HL-60 (cell line): ENCODE measurements around the gene PHLPP1.

Experiments used
- CTCF ChIP-seq: IDR thresholded peaks from one replicate; pipeline ENCODE4 v1.5.1; 2011; ENCODE audit warnings: low read length, control low read depth, inconsistent platforms; ENCODE audit not compliant: insufficient read depth
- POLR2AphosphoS5 ChIP-seq: IDR thresholded peaks from 2 replicates; pipeline ENCODE4 v1.6.1; 2012; ENCODE audit warnings: low read depth
- TF ChIP-seq, protein P1 (sequence below): IDR thresholded peaks from 2 replicates; pipeline ENCODE4 v1.6.1; 2012; ENCODE audit warnings: low read depth; ENCODE audit not compliant: insufficient replicate concordance

DNA sequence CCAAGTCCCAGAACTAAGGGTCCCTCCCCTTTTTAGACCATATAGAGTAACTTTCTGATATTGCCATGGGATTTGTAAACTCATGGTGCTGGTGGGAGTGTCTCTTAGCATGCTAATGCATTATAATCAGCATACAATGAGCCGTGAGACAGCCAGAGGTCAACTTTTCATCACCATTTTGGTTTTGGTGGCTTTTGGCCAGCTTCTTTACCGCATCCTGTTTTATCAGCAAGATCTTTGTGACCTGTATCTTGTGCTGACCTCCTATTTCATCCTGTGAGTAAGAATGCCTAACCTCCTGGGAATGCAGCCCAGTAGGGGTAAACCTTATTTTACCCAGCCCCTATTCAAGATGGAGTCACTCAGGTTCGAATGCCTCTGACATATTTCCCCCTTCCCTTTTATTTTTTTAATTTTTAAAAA is 148.2 kb downstream of the PHLPP1 start:
- TF ChIP-seq CTCF = no peak
- no peak for TF ChIP-seq POLR2AphosphoS5
- TF ChIP-seq, protein P1, sequence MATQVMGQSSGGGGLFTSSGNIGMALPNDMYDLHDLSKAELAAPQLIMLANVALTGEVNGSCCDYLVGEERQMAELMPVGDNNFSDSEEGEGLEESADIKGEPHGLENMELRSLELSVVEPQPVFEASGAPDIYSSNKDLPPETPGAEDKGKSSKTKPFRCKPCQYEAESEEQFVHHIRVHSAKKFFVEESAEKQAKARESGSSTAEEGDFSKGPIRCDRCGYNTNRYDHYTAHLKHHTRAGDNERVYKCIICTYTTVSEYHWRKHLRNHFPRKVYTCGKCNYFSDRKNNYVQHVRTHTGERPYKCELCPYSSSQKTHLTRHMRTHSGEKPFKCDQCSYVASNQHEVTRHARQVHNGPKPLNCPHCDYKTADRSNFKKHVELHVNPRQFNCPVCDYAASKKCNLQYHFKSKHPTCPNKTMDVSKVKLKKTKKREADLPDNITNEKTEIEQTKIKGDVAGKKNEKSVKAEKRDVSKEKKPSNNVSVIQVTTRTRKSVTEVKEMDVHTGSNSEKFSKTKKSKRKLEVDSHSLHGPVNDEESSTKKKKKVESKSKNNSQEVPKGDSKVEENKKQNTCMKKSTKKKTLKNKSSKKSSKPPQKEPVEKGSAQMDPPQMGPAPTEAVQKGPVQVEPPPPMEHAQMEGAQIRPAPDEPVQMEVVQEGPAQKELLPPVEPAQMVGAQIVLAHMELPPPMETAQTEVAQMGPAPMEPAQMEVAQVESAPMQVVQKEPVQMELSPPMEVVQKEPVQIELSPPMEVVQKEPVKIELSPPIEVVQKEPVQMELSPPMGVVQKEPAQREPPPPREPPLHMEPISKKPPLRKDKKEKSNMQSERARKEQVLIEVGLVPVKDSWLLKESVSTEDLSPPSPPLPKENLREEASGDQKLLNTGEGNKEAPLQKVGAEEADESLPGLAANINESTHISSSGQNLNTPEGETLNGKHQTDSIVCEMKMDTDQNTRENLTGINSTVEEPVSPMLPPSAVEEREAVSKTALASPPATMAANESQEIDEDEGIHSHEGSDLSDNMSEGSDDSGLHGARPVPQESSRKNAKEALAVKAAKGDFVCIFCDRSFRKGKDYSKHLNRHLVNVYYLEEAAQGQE = no peak
